Adrenal gland (tissue), 5 donors: Measurements from ENCODE around the gene TTI1.

Source experiments
- POLR2A ChIP-seq, 2 donors: fragments of 450-650 bp; IDR thresholded peaks; one replicate each; pipeline ENCODE4 v1.6.1; 2017; ENCODE audit warnings: antibody characterized with exemption in 2 of 2, mild to moderate bottlenecking in 2 of 2, moderate library complexity in 1 of 2
- TF ChIP-seq, protein P1 (sequence below), 6 experiments: fragments of 450-650 bp in 4 of 6; fragments of 200-600 bp in 2 of 6; sonication (generic) in 1 of 6; IDR thresholded peaks; 1 replicate in 5 of 6; 2 replicates in 1 of 6; pipeline versions ENCODE4 v1.5.1 to v1.8.0; 2016 to 2021; ENCODE audit warnings: antibody characterized with exemption in 6 of 6, mild to moderate bottlenecking in 2 of 6, moderate library complexity in 1 of 6
- donor health status: DM: no; HTN: no; CAD: no.

DNA sequence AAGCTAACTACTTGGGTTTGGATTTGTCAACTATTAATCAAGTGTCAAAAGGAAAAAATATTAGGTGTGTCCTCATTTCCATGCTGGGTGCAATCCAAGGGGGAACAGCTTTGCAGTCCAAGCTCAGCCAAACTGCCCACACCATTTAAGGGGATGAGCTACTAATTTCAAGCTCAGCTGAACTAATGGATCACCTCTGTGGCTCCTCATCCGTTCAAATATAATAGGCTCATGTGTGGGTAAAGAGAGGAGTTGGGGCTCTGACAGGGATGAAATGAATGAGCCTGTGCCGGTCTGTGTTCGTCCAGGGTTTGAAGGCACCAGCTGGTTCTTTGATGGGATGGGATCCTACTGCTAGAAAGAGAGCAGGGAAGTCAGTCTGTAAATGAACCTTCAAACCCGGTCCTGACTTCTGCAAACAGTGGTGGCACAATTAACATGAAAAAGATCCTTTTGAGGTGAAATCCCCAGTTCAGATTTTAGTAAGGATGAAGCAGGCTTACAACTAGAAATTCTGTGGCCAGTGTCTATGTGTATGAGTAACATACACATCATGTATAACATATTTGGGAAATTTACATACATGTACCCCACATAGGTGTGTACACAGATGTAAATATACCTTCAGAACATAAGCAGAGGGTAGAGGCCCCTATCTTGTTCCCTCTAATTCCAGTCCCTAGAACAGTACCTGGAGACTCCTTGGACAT, 41.9 kb downstream of the TTI1 start:
- TF ChIP-seq, protein P1, sequence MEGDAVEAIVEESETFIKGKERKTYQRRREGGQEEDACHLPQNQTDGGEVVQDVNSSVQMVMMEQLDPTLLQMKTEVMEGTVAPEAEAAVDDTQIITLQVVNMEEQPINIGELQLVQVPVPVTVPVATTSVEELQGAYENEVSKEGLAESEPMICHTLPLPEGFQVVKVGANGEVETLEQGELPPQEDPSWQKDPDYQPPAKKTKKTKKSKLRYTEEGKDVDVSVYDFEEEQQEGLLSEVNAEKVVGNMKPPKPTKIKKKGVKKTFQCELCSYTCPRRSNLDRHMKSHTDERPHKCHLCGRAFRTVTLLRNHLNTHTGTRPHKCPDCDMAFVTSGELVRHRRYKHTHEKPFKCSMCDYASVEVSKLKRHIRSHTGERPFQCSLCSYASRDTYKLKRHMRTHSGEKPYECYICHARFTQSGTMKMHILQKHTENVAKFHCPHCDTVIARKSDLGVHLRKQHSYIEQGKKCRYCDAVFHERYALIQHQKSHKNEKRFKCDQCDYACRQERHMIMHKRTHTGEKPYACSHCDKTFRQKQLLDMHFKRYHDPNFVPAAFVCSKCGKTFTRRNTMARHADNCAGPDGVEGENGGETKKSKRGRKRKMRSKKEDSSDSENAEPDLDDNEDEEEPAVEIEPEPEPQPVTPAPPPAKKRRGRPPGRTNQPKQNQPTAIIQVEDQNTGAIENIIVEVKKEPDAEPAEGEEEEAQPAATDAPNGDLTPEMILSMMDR (IDR thresholded peaks at IDR 0.05) = no peak
- no peak for TF ChIP-seq POLR2A (IDR thresholded peaks at IDR 0.05)
